Parathyroid adenoma (tissue), 2 donors: ENCODE data around the gene CLEC2B.

Source experiments
- H2AFZ ChIP-seq: fragments of 300-600 bp; sonication (generic); one replicate; pipeline ENCODE4 v1.7.0; 2017; ENCODE audit warnings: antibody characterized with exemption, mild to moderate bottlenecking
- H3K27ac ChIP-seq: fragments of 300-600 bp; sonication (generic); one replicate; pipeline ENCODE4 v1.7.0; 2017
- H3K27me3 ChIP-seq: fragments of 300-600 bp; sonication (generic); one replicate; pipeline ENCODE4 v1.7.0; 2017; ENCODE audit warnings: low read length; ENCODE audit not compliant: control insufficient read depth, insufficient read depth
- H3K36me3 ChIP-seq: fragments of 300-600 bp; sonication (generic); one replicate; pipeline ENCODE4 v1.7.0; 2017; ENCODE audit warnings: low read length; ENCODE audit not compliant: control insufficient read depth, insufficient read depth
- H3K4me1 ChIP-seq: fragments of 300-600 bp; sonication (generic); one replicate; pipeline ENCODE4 v1.7.0; 2017; ENCODE audit warnings: control low read depth
- H3K4me2 ChIP-seq: fragments of 300-600 bp; sonication (generic); one replicate; pipeline ENCODE4 v1.7.0; 2017; ENCODE audit warnings: low read length
- H3K4me3 ChIP-seq: fragments of 300-600 bp; sonication (generic); one replicate; pipeline ENCODE4 v1.7.0; 2017; ENCODE audit warnings: low read depth, low read length
- H3K79me2 ChIP-seq: fragments of 300-600 bp; sonication (generic); one replicate; pipeline ENCODE4 v1.7.0; 2017; ENCODE audit warnings: control low read depth
- H3K9ac ChIP-seq: fragments of 300-600 bp; sonication (generic); one replicate; pipeline ENCODE4 v1.7.0; 2017; ENCODE audit warnings: mild to moderate bottlenecking
- H3K9me3 ChIP-seq: fragments of 300-600 bp; sonication (generic); one replicate; pipeline ENCODE4 v1.7.0; 2017; ENCODE audit warnings: low read length; ENCODE audit not compliant: control insufficient read depth
- CTCF ChIP-seq: fragments of 300-600 bp; sonication (generic); IDR thresholded peaks from one replicate; pipeline ENCODE4 v1.7.0; 2017; ENCODE audit warnings: antibody characterized with exemption, mild to moderate bottlenecking
- donor health status: primary hyperparathyroidism.

The CLEC2B gene

GRCh38 chr12:9908350-9908749 lies 39.2 kb upstream of the CLEC2B start:
- Histone ChIP-seq H3K4me1 (no peaks in the 10 kb centered on the region), H3K4me2 (no peak overlapping the region), H3K9me3 (no peaks in the 10 kb centered on the region), H2AFZ (no peak overlapping the region), H3K9ac (no peak overlapping the region), H3K79me2 (no peaks in the 10 kb centered on the region), H3K36me3 (no peaks in the 10 kb centered on the region), H3K27ac (no peak overlapping the region), H3K4me3 (no peak overlapping the region), H3K27me3 (no peaks in the 10 kb centered on the region)
- TF ChIP-seq CTCF = no peak

GRCh38 chr12:9907769-9908168 lies 38.6 kb upstream of the CLEC2B start:
- H3K79me2 ChIP-seq = no peaks in the 10 kb centered on the region
- H3K4me2 ChIP-seq = no peak overlapping the region
- no peaks in the 10 kb centered on the region for H3K9me3 ChIP-seq
- H3K4me1 ChIP-seq = no peaks in the 10 kb centered on the region
- TF ChIP-seq CTCF = no peak
- no peak overlapping the region for H3K4me3 ChIP-seq
- no peaks in the 10 kb centered on the region for H3K27me3 ChIP-seq
- H3K9ac ChIP-seq = no peak overlapping the region
- H3K27ac ChIP-seq = no peak overlapping the region
- no peaks in the 10 kb centered on the region for H3K36me3 ChIP-seq
- no peak overlapping the region for H2AFZ ChIP-seq

- no peaks in the 10 kb centered on the region for H3K27me3 ChIP-seq
- H3K9ac ChIP-seq = no peak overlapping the region
- TF ChIP-seq CTCF = no peak
- no peaks in the 10 kb centered on the region for H3K36me3 ChIP-seq
- no peaks in the 10 kb centered on the region for H3K4me1 ChIP-seq
- no peak overlapping the region for H3K27ac ChIP-seq
- H2AFZ ChIP-seq = no peak overlapping the region
- no peaks in the 10 kb centered on the region for H3K9me3 ChIP-seq
- no peak overlapping the region for H3K4me3 ChIP-seq
- no peaks in the 10 kb centered on the region for H3K79me2 ChIP-seq
- no peak overlapping the region for H3K4me2 ChIP-seq
These were observed 37.7 kb upstream of the CLEC2B start for GRCh38 chr12:9906873-9907272.

GRCh38 chr12:9902539-9903228 lies 33.5 kb upstream of the CLEC2B start:
- Histone ChIP-seq H3K4me2 (no peak overlapping the region), H3K27ac (no peak overlapping the region), H3K4me1 (no peaks in the 10 kb centered on the region), H3K4me3 (no peak overlapping the region), H3K79me2 (no peaks in the 10 kb centered on the region), H3K36me3 (no peaks in the 10 kb centered on the region), H3K27me3 (no peaks in the 10 kb centered on the region), H3K9me3 (no peaks in the 10 kb centered on the region), H3K9ac (no peak overlapping the region), H2AFZ (no peak overlapping the region)
- TF ChIP-seq CTCF = no peak

GRCh38 chr12:9900930-9901329 lies 31.8 kb upstream of the CLEC2B start:
- no peak overlapping the region for H3K27ac ChIP-seq
- no peak overlapping the region for H3K9ac ChIP-seq
- H3K79me2 ChIP-seq = no peaks in the 10 kb centered on the region
- no peak overlapping the region for H3K4me3 ChIP-seq
- H3K9me3 ChIP-seq = no peaks in the 10 kb centered on the region
- H2AFZ ChIP-seq = no peak overlapping the region
- H3K27me3 ChIP-seq = no peaks in the 10 kb centered on the region
- no peak for TF ChIP-seq CTCF
- no peaks in the 10 kb centered on the region for H3K4me1 ChIP-seq
- no peak overlapping the region for H3K4me2 ChIP-seq
- no peaks in the 10 kb centered on the region for H3K36me3 ChIP-seq
